OCI-LY1 (cell line): ENCODE results near the gene SKAP2.

Source experiments
- H2AFZ ChIP-seq: fragments of 200-600 bp; sonication (generic), shearing (Covaris generic); 2 replicates; pipeline ENCODE4 v1.6.0; 2014; ENCODE audit warnings: antibody characterized with exemption, mild to moderate bottlenecking, low read length
- H3F3A ChIP-seq: fragments of 200-600 bp; sonication (generic), shearing (Covaris generic); 2 replicates; pipeline ENCODE4 v1.6.0; 2014; ENCODE audit warnings: mild to moderate bottlenecking, antibody characterized with exemption, low read length, moderate library complexity; ENCODE audit not compliant: insufficient read depth
- H3K27ac ChIP-seq: fragments of 200-600 bp; sonication (generic); 2 replicates; pipeline ENCODE4 v1.5.1; 2014; ENCODE audit warnings: low read length, mixed run types, mild to moderate bottlenecking, low read depth; ENCODE audit not compliant: poor library complexity, severe bottlenecking
- H3K27me3 ChIP-seq: fragments of 200-600 bp; sonication (generic); 2 replicates; pipeline ENCODE4 v1.6.0; 2014; ENCODE audit warnings: antibody characterized with exemption, mild to moderate bottlenecking, low read length, moderate library complexity; ENCODE audit not compliant: insufficient read depth
- H3K36me3 ChIP-seq: fragments of 200-600 bp; sonication (generic); 2 replicates; pipeline ENCODE4 v1.6.1; 2014; ENCODE audit warnings: mild to moderate bottlenecking, antibody characterized with exemption, low read length, moderate library complexity, mixed read lengths; ENCODE audit not compliant: insufficient read depth
- H3K4me1 ChIP-seq: fragments of 200-600 bp; sonication (generic); 2 replicates; pipeline ENCODE4 v1.5.1; 2014; ENCODE audit warnings: mild to moderate bottlenecking, low read length, moderate library complexity; ENCODE audit not compliant: insufficient read depth, severe bottlenecking
- H3K4me2 ChIP-seq: fragments of 200-600 bp; sonication (generic), shearing (Covaris generic); 2 replicates; pipeline ENCODE4 v1.6.1; 2014; ENCODE audit warnings: low read length
- H3K4me3 ChIP-seq: fragments of 200-600 bp; sonication (generic); 2 replicates; pipeline ENCODE4 v1.5.1; 2014; ENCODE audit warnings: low read length, low read depth, mild to moderate bottlenecking, mixed read lengths; ENCODE audit not compliant: poor library complexity, severe bottlenecking
- H3K79me2 ChIP-seq: fragments of 200-600 bp; shearing (Covaris generic); 2 replicates; pipeline ENCODE4 v1.6.1; 2016; ENCODE audit warnings: mixed run types, low read length, mixed read lengths; ENCODE audit not compliant: insufficient read depth
- H3K9ac ChIP-seq: fragments of 200-600 bp; sonication (generic), shearing (Covaris generic); 2 replicates; pipeline ENCODE4 v1.6.1; 2014; ENCODE audit warnings: mild to moderate bottlenecking, low read length, mixed read lengths
- H3K9me2 ChIP-seq: fragments of 200-600 bp; sonication (generic), shearing (Covaris generic); 2 replicates; pipeline ENCODE4 v1.6.1; 2014; ENCODE audit warnings: low read depth, mild to moderate bottlenecking, low read length, mixed read lengths
- H3K9me3 ChIP-seq: fragments of 200-600 bp; shearing (Covaris generic); 2 replicates; pipeline ENCODE4 v1.6.1; 2014; ENCODE audit warnings: low read length, mixed read lengths
- H4K20me1 ChIP-seq: fragments of 200-600 bp; sonication (generic), shearing (Covaris generic); 2 replicates; pipeline ENCODE4 v1.6.0; 2016; ENCODE audit warnings: mild to moderate bottlenecking, low read length; ENCODE audit not compliant: insufficient read depth
- CTCF ChIP-seq: fragments of 200-600 bp; sonication (generic), shearing (Covaris generic); IDR thresholded peaks from 2 replicates; pipeline ENCODE4 v1.5.1; 2017; ENCODE audit warnings: mild to moderate bottlenecking, antibody characterized with exemption, low read length, moderate library complexity, mixed read lengths
- EZH2 ChIP-seq: fragments of 200-600 bp; sonication (generic), shearing (Covaris generic); IDR thresholded peaks from 2 replicates; pipeline ENCODE4 v1.8.0; 2017; ENCODE audit warnings: borderline replicate concordance, mixed run types, mild to moderate bottlenecking, antibody characterized with exemption, low read length, moderate library complexity, mixed read lengths

SKAP2 gene

DNA sequence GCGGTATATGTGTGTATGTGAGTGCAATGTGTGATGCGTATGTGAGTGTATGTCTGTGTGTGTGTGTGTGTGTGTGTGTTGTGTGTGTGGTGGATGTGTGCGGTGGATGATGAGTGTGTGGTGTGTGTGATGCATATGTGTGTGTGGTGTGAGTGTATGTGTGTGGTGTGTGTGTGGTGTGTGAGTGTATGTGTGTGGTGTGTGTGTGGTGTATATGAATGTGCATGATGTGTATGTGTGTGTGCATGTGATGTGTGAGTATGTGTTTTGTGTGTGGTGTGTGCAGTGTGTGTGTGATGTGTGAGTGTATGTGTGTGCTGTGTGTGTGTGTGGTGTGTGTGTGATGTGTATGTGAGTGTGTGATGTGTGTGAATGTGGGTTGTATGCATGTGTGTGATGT lies 222.0 kb downstream of the SKAP2 start:
- Histone ChIP-seq H2AFZ (no peak overlapping the region), H3K4me2 (no peak overlapping the region), H3K79me2 (no peaks in the 10 kb centered on the region), H3K27me3 (no peaks in the 10 kb centered on the region), H4K20me1 (no peaks in the 10 kb centered on the region), H3F3A (no peaks in the 10 kb centered on the region), H3K4me3 (no peak overlapping the region), H3K27ac (no peak overlapping the region), H3K4me1 (no peaks in the 10 kb centered on the region), H3K9me3 (no peaks in the 10 kb centered on the region), H3K36me3 (no peaks in the 10 kb centered on the region), H3K9ac (no peak overlapping the region), H3K9me2 (no peaks in the 10 kb centered on the region)
- no peak for TF ChIP-seq CTCF
- TF ChIP-seq EZH2: no peak

DNA sequence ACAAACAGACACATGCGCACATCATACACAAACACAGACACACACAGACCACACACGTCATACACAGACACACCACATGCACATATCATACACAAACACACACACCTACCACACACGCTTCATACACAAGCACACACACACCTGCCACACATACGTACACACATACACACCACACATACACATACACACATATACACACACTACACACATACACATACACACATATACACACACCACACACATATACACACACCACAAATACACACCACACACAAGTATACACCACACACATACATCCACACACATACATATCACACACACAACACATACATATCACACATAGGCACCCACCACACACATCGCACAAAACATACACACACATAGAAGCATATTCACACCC lies 224.7 kb downstream of the SKAP2 start:
- TF ChIP-seq EZH2 (no peak), CTCF (no peak)
- H3K9me3 ChIP-seq: no peaks in the 10 kb centered on the region
- H4K20me1 ChIP-seq: no peaks in the 10 kb centered on the region

DNA sequence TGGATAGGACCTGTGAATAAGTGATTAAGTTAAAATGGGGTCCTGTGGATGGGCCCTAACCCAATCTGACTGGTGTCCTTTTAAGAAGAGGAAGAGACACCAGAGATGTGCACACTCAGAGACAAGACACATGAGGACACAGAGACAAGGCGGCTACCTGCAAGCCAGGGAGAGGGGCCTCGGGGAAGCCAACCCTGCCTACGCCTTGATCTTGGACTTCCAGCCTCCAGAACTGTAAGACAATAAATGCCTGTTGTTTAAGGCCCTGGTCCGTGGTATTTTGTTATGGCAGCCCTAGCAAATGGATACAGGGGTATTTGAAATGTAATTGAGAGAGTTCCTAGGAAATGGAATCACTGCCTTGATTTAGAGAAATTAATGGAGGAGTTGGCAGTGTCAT lies 225.3 kb downstream of the SKAP2 start:
- H3K27me3 ChIP-seq: 0 out of 2 replicates have a peak, but pooled peaks cover 3% of the 10 kb centered on the region
- H2AFZ ChIP-seq: no peak overlapping the region
- H3K36me3 ChIP-seq: no peaks in the 10 kb centered on the region
- no peak overlapping the region for H3K27ac ChIP-seq
- no peaks in the 10 kb centered on the region for H3K4me1 ChIP-seq
- TF ChIP-seq EZH2 (no peak), CTCF (no peak)
- H3K9ac ChIP-seq: no peak overlapping the region
- no peaks in the 10 kb centered on the region for H3K79me2 ChIP-seq
- H3K4me2 ChIP-seq: no peak overlapping the region
- H4K20me1 ChIP-seq: no peaks in the 10 kb centered on the region
- H3K4me3 ChIP-seq: no peak overlapping the region
- H3F3A ChIP-seq: no peaks in the 10 kb centered on the region
- H3K9me3 ChIP-seq: no peaks in the 10 kb centered on the region
- no peaks in the 10 kb centered on the region for H3K9me2 ChIP-seq

More for the DNA sequence above, 224.7 kb downstream of the SKAP2 start:
- no peak overlapping the region for H3K27ac ChIP-seq
- H3K36me3 ChIP-seq: no peaks in the 10 kb centered on the region
- H3K79me2 ChIP-seq: no peaks in the 10 kb centered on the region
- no peak overlapping the region for H3K9ac ChIP-seq
- H3K4me3 ChIP-seq: no peak overlapping the region
- no peak overlapping the region for H2AFZ ChIP-seq
- no peaks in the 10 kb centered on the region for H3K9me2 ChIP-seq
- H3F3A ChIP-seq: no peaks in the 10 kb centered on the region
- H3K4me2 ChIP-seq: no peak overlapping the region
- 0 out of 2 replicates have a peak, but pooled peaks cover 3% of the 10 kb centered on the region for H3K27me3 ChIP-seq
- no peaks in the 10 kb centered on the region for H3K4me1 ChIP-seq
